Duodenal mucosa (tissue), 2 donors: ENCODE results near the gene B4GALNT2.

Experiments used
- H3K27ac ChIP-seq: one replicate; pipeline ENCODE4 v1.7.0; 2013; ENCODE audit warnings: low read depth, low read length
- H3K27me3 ChIP-seq, 2 donors: one replicate each; pipeline ENCODE4 v1.7.0; 2013; ENCODE audit warnings: low read length in 2 of 2, control low read depth in 1 of 2; ENCODE audit not compliant: insufficient read depth in 2 of 2, control insufficient read depth in 1 of 2
- H3K36me3 ChIP-seq, 2 donors: one replicate each; pipeline ENCODE4 v1.7.0; 2013; ENCODE audit warnings: low read length in 2 of 2, control low read depth in 1 of 2; ENCODE audit not compliant: insufficient read depth in 2 of 2, control insufficient read depth in 1 of 2
- H3K4me1 ChIP-seq, 2 donors: one replicate each; pipeline ENCODE4 v1.7.0; 2013; ENCODE audit warnings: low read length in 2 of 2, control low read depth in 1 of 2; ENCODE audit not compliant: insufficient read depth in 2 of 2, control insufficient read depth in 1 of 2
- H3K4me3 ChIP-seq, 2 donors: one replicate each; pipeline ENCODE4 v1.7.0; 2013; ENCODE audit warnings: low read length in 2 of 2, low read depth in 1 of 2
- H3K9ac ChIP-seq, 2 donors: one replicate each; pipeline ENCODE4 v1.7.0; 2013; ENCODE audit warnings: low read length in 2 of 2, low read depth in 1 of 2
- H3K9me3 ChIP-seq, 2 donors: one replicate each; pipeline ENCODE4 v1.7.0; 2013; ENCODE audit warnings: low read length in 2 of 2, control low read depth in 1 of 2; ENCODE audit not compliant: control insufficient read depth in 1 of 2

Gene B4GALNT2

GRCh38 chr17:49225554-49226236 lies 93.1 kb downstream of the B4GALNT2 start:
- Histone ChIP-seq H3K9ac (no peak overlapping the region), H3K9me3 (no peaks in the 10 kb centered on the region), H3K4me1 (peaks cover 6 to 31% of the 10 kb centered on the region in 2 donors), H3K4me3 (no peak overlapping the region), H3K27ac (no peak overlapping the region), H3K27me3 (peaks cover 19 to 59% of the 10 kb centered on the region in 2 donors), H3K36me3 (no peaks in the 10 kb centered on the region)
